ENCODE results near the gene ZNF280A. TPM values are rescaled to one million over a fixed set of nuclear protein-coding genes. Genes with fewer than 3 reads are reported as not detected.

ZNF280A gene
- total and polyA plus RNA-seq, 9 donors: 0.10 to 0.17 TPM; not detected in 7

DNA sequence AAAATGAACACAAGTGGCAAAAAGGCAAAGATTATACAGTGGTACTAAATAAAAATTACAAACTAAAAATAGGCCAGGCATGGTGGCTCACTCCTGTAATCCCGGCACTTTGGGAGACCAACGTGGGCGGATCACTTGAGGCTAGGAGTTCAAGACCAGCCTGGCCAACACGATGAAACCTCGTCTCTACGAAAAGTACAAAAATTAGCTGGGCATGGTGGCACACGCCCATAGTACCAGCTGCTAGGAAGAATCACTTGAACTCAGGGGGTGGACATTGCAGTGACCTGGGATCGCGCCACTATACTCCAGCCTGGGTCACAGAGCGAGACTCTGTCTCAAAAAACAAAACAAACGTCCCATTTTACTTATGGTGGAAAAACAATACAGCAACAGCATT, 36.0 kb downstream of the ZNF280A start:
- H3K9me3 ChIP-seq: no peaks in the 10 kb centered on the region
- intact Hi-C loops (cut with DNase I): no loop called here
- no peaks in the 10 kb centered on the region for H3K27me3 ChIP-seq
- TF ChIP-seq EP300 (IDR thresholded peaks at IDR 0.05): no peak
- TF ChIP-seq POLR2A (IDR thresholded peaks at IDR 0.05): no peak
- TF ChIP-seq, protein P1, sequence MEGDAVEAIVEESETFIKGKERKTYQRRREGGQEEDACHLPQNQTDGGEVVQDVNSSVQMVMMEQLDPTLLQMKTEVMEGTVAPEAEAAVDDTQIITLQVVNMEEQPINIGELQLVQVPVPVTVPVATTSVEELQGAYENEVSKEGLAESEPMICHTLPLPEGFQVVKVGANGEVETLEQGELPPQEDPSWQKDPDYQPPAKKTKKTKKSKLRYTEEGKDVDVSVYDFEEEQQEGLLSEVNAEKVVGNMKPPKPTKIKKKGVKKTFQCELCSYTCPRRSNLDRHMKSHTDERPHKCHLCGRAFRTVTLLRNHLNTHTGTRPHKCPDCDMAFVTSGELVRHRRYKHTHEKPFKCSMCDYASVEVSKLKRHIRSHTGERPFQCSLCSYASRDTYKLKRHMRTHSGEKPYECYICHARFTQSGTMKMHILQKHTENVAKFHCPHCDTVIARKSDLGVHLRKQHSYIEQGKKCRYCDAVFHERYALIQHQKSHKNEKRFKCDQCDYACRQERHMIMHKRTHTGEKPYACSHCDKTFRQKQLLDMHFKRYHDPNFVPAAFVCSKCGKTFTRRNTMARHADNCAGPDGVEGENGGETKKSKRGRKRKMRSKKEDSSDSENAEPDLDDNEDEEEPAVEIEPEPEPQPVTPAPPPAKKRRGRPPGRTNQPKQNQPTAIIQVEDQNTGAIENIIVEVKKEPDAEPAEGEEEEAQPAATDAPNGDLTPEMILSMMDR (IDR thresholded peaks at IDR 0.05): no peak
- H3K27ac ChIP-seq: no peak overlapping the region
- 94 to 96% (median 96%) methylated on average over 11 of the region's 11 CpGs for WGBS, 3 donors
- H3K36me3 ChIP-seq: no peaks in the 10 kb centered on the region
- no peaks in the 10 kb centered on the region for H3K4me1 ChIP-seq (ENCODE audit: insufficient read depth)
- DNase-seq: no peak
- H3K4me3 ChIP-seq: no peak overlapping the region

DNA sequence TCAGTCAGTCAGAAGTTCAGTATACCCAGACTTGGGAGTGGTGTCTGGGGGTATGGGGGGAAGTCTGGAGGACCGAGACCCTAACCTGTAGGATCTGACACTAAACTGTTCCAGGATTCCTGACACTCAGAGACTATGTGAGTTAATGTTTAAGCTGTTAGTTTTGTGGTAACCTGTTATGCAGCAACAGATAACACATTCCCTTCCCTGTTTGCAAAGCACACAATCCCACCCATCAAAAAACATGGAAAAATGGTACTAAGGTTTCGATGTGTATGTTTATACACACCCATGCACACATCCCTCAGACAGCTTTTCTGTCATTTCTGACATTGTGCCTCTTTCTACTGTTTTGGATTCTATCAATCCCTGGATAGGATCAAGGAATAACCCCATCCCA, 39.1 kb downstream of the ZNF280A start:
- no peak for DNase-seq
- Histone ChIP-seq H3K4me3 (no peak overlapping the region), H3K9me3 (no peaks in the 10 kb centered on the region), H3K4me1 (ENCODE audit: insufficient read depth) (no peaks in the 10 kb centered on the region), H3K36me3 (no peaks in the 10 kb centered on the region), H3K27ac (no peak overlapping the region), H3K27me3 (no peaks in the 10 kb centered on the region)
- WGBS, 3 donors: 89 to 96% (median 94%) methylated on average over 2 of the region's 2 CpGs
- no peak for TF ChIP-seq POLR2A (IDR thresholded peaks at IDR 0.05)
- TF ChIP-seq, protein P1 (IDR thresholded peaks at IDR 0.05): no peak
- no peak for TF ChIP-seq EP300 (IDR thresholded peaks at IDR 0.05)
- intact Hi-C loops (cut with DNase I): no loop called here

DNA sequence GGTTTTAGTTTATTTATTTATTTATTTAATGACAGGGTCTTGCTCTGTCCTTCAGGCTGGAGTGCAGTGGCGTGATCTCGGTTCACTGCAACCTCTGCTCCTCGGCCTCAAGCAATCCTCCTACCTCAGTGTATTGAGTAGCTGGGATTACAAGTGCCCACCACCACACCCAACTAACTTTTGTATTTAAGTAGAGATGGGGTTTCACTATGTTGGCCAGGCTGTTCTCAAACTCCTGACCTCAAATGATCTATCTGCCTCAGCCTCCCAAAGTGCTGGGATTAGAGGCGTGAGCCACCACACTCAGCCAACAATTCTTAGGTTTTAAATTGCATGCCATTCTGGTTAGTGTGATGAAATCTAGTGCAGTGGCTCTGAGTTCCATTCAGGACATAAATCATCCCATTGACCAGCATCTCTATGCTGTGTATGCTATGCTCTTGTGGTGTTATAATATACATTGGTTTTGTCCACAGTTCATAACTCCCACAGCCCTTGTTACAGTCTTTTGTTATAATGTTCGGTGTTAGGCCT, 40.0 kb downstream of the ZNF280A start:
- 96 to 98% (median 96%) methylated on average over 5 of the region's 5 CpGs for WGBS, 3 donors
- no peaks in the 10 kb centered on the region for H3K36me3 ChIP-seq
- H3K9me3 ChIP-seq: no peaks in the 10 kb centered on the region
- TF ChIP-seq, protein P1 (IDR thresholded peaks at IDR 0.05): no peak
- TF ChIP-seq POLR2A (IDR thresholded peaks at IDR 0.05) (no peak), EP300 (IDR thresholded peaks at IDR 0.05) (no peak)
- no peaks in the 10 kb centered on the region for H3K27me3 ChIP-seq
- intact Hi-C loops (cut with DNase I): no loop called here
- H3K4me3 ChIP-seq: no peak overlapping the region
- DNase-seq: no peak
- no peak overlapping the region for H3K27ac ChIP-seq
- H3K4me1 ChIP-seq (ENCODE audit: insufficient read depth): no peaks in the 10 kb centered on the region

DNA sequence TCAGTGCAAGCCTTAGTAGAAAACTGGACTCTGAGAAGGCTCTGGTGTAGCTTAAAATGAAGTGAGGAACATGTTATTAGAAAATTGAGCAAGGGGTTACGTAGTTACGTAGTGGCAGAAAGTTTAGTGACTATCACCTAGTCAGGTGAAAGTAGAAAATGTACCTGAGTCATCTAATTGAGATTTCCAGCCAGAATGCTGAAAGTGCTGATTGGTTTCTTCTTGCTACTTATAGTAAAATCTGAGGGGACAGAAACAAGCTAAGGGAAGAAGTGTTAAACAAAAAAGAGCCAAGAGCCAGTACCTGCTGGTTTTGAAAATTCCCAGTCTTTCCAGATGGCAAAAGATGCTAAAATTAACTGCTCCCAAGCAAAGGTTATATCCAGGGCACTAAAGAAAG, 41.0 kb downstream of the ZNF280A start:
- Histone ChIP-seq H3K27ac (no peak overlapping the region), H3K4me3 (no peak overlapping the region), H3K9me3 (no peaks in the 10 kb centered on the region), H3K36me3 (no peaks in the 10 kb centered on the region), H3K4me1 (ENCODE audit: insufficient read depth) (no peaks in the 10 kb centered on the region), H3K27me3 (no peaks in the 10 kb centered on the region)
- TF ChIP-seq, protein P1 (IDR thresholded peaks at IDR 0.05): no peak
- TF ChIP-seq POLR2A (IDR thresholded peaks at IDR 0.05) (no peak), EP300 (IDR thresholded peaks at IDR 0.05) (no peak)
- intact Hi-C loops (cut with DNase I): no loop called here
- DNase-seq: no peak
- 93 to 96% (median 94%) methylated on average over 2 of the region's 2 CpGs for WGBS, 3 donors

Data from ovary (tissue), 9 donors.